GM18499 (cell line): ENCODE data around the gene ZSWIM7.

ENCODE experiments used
- ATAC-seq: cut with Tn5 transposase; IDR thresholded peaks from one replicate; pipeline ENCODE4 v1.9.1; 2021; ENCODE audit warnings: moderate number of reproducible peaks; ENCODE audit not compliant: insufficient read depth, unreplicated experiment

Gene ZSWIM7

GRCh38 chr17:15999141-15999973 is at the start of gene ZSWIM7, which contains the start of gene TTC19:
ZSWIM7 (minus strand) TSS chr17:15999704; CDS start chr17:15999594, 110 bp downstream.
TTC19 (plus strand) TSS chr17:15999824; CDS start chr17:15999849, 25 bp downstream.
- ATAC-seq = peak; percentile 73

GRCh38 chr17:16048811-16049449 is 49.4 kb upstream of the ZSWIM7 start:
- no peak for ATAC-seq

GRCh38 chr17:16046966-16047365 is 47.5 kb upstream of the ZSWIM7 start:
- no peak for ATAC-seq

GRCh38 chr17:16044487-16044886 is 45.0 kb upstream of the ZSWIM7 start:
- ATAC-seq = no peak

GRCh38 chr17:16040710-16041251 is 41.3 kb upstream of the ZSWIM7 start:
- ATAC-seq = no peak

- ATAC-seq = no peak
Measured at GRCh38 chr17:16037636-16038035, 38.1 kb upstream of the ZSWIM7 start.

- ATAC-seq = no peak
Measured at GRCh38 chr17:16036261-16036660, 36.8 kb upstream of the ZSWIM7 start.

GRCh38 chr17:16033729-16034349 is 34.3 kb upstream of the ZSWIM7 start:
- no peak for ATAC-seq

GRCh38 chr17:16027708-16028584 is 28.4 kb upstream of the ZSWIM7 start:
- ATAC-seq = peak; percentile 92

- no peak for ATAC-seq
Measured at GRCh38 chr17:16026895-16027294, 27.4 kb upstream of the ZSWIM7 start.

- no peak for ATAC-seq
Measured at GRCh38 chr17:16025202-16025601, 25.7 kb upstream of the ZSWIM7 start.

- ATAC-seq = no peak
Measured at GRCh38 chr17:16023881-16024280, 24.4 kb upstream of the ZSWIM7 start.

- no peak for ATAC-seq
Measured at GRCh38 chr17:16019347-16019746, 19.8 kb upstream of the ZSWIM7 start.

GRCh38 chr17:16013943-16014407 is 14.5 kb upstream of the ZSWIM7 start:
- no peak for ATAC-seq

- ATAC-seq = no peak
Measured at GRCh38 chr17:16007439-16007838, 7.9 kb upstream of the ZSWIM7 start.

- no peak for ATAC-seq
Measured at GRCh38 chr17:16005636-16006035, 6.1 kb upstream of the ZSWIM7 start.

- ATAC-seq = no peak
Measured at GRCh38 chr17:16003841-16004240, 4.3 kb upstream of the ZSWIM7 start.

- ATAC-seq = no peak
Measured at GRCh38 chr17:16002708-16003260, 3.3 kb upstream of the ZSWIM7 start.

GRCh38 chr17:16001226-16001897 is 1.9 kb upstream of the ZSWIM7 start:
- no peak for ATAC-seq
